Esophagus (tissue), 2 donors: ENCODE data around the gene OGFOD3. TPM values are rescaled to one million over a fixed set of nuclear protein-coding genes. Genes with fewer than 3 reads are reported as not detected.
"Not testable (repeated sequence)": the region's sequence is repeated elsewhere in the genome, so short reads cannot be mapped to it uniquely, and the experiment has no call there.

ENCODE experiments used
- H3K27ac ChIP-seq, 2 donors: one replicate each; pipeline ENCODE4 v1.5.1; 2013; ENCODE audit warnings: low read depth in 2 of 2, mild to moderate bottlenecking in 2 of 2, inconsistent platforms in 1 of 2, low read length in 1 of 2, moderate library complexity in 1 of 2
- H3K27me3 ChIP-seq, 2 donors: one replicate each; pipeline ENCODE4 v1.6.1; 2013; ENCODE audit warnings: low read length in 2 of 2, control low read depth in 1 of 2, mild to moderate bottlenecking in 1 of 2; ENCODE audit not compliant: insufficient read depth in 2 of 2, control insufficient read depth in 1 of 2
- H3K36me3 ChIP-seq, 2 donors: one replicate each; pipeline ENCODE4 v1.6.1; 2013; ENCODE audit warnings: low read length in 1 of 2; ENCODE audit not compliant: control insufficient read depth in 2 of 2, insufficient read depth in 2 of 2
- H3K4me1 ChIP-seq, 2 donors: one replicate each; pipeline ENCODE4 v1.6.1; 2013; ENCODE audit warnings: low read length in 1 of 2; ENCODE audit not compliant: control insufficient read depth in 2 of 2, insufficient read depth in 2 of 2
- H3K4me3 ChIP-seq, 2 donors: one replicate each; pipeline ENCODE4 v1.5.1; 2013; ENCODE audit warnings: low read length in 2 of 2, mild to moderate bottlenecking in 2 of 2, low read depth in 1 of 2, moderate library complexity in 1 of 2
- H3K9me3 ChIP-seq, 2 donors: one replicate each; pipeline ENCODE4 v1.6.1; 2013; ENCODE audit warnings: mild to moderate bottlenecking in 2 of 2, low read depth in 1 of 2, low read length in 1 of 2, moderate library complexity in 1 of 2; ENCODE audit not compliant: control insufficient read depth in 2 of 2, insufficient read depth in 1 of 2
- WGBS, 2 donors: extraction: QIAGEN DNeasy Blood & Tissue Kit; methylation state at CpG; one replicate each; pipeline ENCODE4 v1.1.7; 2013; 5-methylcytosine and 5-hydroxymethylcytosine counted together
- polyA plus RNA-seq, 2 donors: library from polyadenylated mRNA; stranded (reverse); fragments of 200-250 nt; gene quantifications; one replicate each; pipeline ENCODE4 v1.2.3, GENCODE V29; 2013
- donor health status: healthy with polysubstance abuse.
- donor health status: Bipolar disorder and iron deficiency.

Gene OGFOD3
- polyA plus RNA-seq, 2 donors, result 11.4 to 11.6 TPM

GRCh38 chr17:82373072-82373452 is 45.3 kb downstream of the OGFOD3 start:
- H3K4me1 ChIP-seq, H3K4me3 ChIP-seq, H3K36me3 ChIP-seq, H3K9me3 ChIP-seq, H3K27ac ChIP-seq: not testable (repeated sequence)
- 78 to 85% methylated on average over 10 of the region's 10 CpGs for WGBS, 2 donors
- peaks cover 9 to 35% of the 10 kb centered on the region in 2 donors for H3K27me3 ChIP-seq

- Histone ChIP-seq H3K4me3 (peak overlapping the region in 1 of 2 donors; percentile 5), H3K9me3 (peaks cover 0 to 6% of the 10 kb centered on the region in 2 donors), H3K27ac (no peak overlapping the region), H3K36me3 (no peaks in the 10 kb centered on the region), H3K4me1 (peaks cover 9 to 10% of the 10 kb centered on the region in 2 donors), H3K27me3 (peaks cover 9 to 35% of the 10 kb centered on the region in 2 donors)
- 44 to 54% methylated on average over 37 to 41 of the region's 41 CpGs for WGBS, 2 donors
Measured at GRCh38 chr17:82372249-82373071, 45.9 kb downstream of the OGFOD3 start.

- Histone ChIP-seq H3K9me3 (peaks cover 0 to 6% of the 10 kb centered on the region in 2 donors), H3K36me3 (no peaks in the 10 kb centered on the region), H3K27ac (no peak within 1 kb of the TSS), H3K4me1 (peaks cover 9 to 10% of the 10 kb centered on the region in 2 donors), H3K27me3 (peaks cover 9 to 35% of the 10 kb centered on the region in 2 donors), H3K4me3 (peak within 1 kb of the TSS; percentile 23 to 40)
- 5% methylated on average over 81 to 109 of the region's 109 CpGs for WGBS, 2 donors
Measured at GRCh38 chr17:82371333-82372248, 46.8 kb downstream of the OGFOD3 start, which contains the start of gene UTS2R. TSS of gene UTS2R (plus strand) at chr17:82371765. CDS start at chr17:82374325, 2,560 bp downstream.

GRCh38 chr17:82370471-82371332 is 47.7 kb downstream of the OGFOD3 start:
- 22% methylated on average over 38 of the region's 38 CpGs for WGBS, 2 donors
- Histone ChIP-seq H3K9me3 (peaks cover 0 to 6% of the 10 kb centered on the region in 2 donors), H3K4me3 (peak overlapping the region; percentile 23 to 40)

GRCh38 chr17:82369211-82369610 is 49.2 kb downstream of the OGFOD3 start:
- 53 to 66% methylated on average over 6 of the region's 7 CpGs for WGBS, 2 donors
- H3K4me3 ChIP-seq, result no peak overlapping the region
- H3K27me3 ChIP-seq, result peaks cover 5 to 20% of the 10 kb centered on the region in 2 donors
- no peak overlapping the region for H3K27ac ChIP-seq
- H3K9me3 ChIP-seq, result peaks cover 0 to under 1% of the 10 kb centered on the region in 2 donors
- H3K36me3 ChIP-seq, result no peaks in the 10 kb centered on the region
- peaks cover 9 to 10% of the 10 kb centered on the region in 2 donors for H3K4me1 ChIP-seq

More at GRCh38 chr17:82370471-82371332, 47.7 kb downstream of the OGFOD3 start:
- H3K27ac ChIP-seq, result no peak overlapping the region
- peaks cover 9 to 33% of the 10 kb centered on the region in 2 donors for H3K27me3 ChIP-seq
- H3K36me3 ChIP-seq, result no peaks in the 10 kb centered on the region
- peaks cover 9 to 10% of the 10 kb centered on the region in 2 donors for H3K4me1 ChIP-seq

GRCh38 chr17:82367724-82368524 is 50.5 kb downstream of the OGFOD3 start:
- WGBS, 2 donors, result 87 to 89% methylated on average over 14 of the region's 14 CpGs
- Histone ChIP-seq H3K4me1 (peaks cover 9 to 11% of the 10 kb centered on the region in 2 donors), H3K27me3 (peaks cover 0 to 18% of the 10 kb centered on the region in 2 donors)

GRCh38 chr17:82366749-82367148 is 51.6 kb downstream of the OGFOD3 start:
- no peak overlapping the region for H3K4me3 ChIP-seq
- WGBS, 2 donors, result 56 to 59% methylated on average over 7 of the region's 7 CpGs
- no peaks in the 10 kb centered on the region for H3K9me3 ChIP-seq
- H3K27me3 ChIP-seq, result peaks cover 0 to 8% of the 10 kb centered on the region in 2 donors
- H3K27ac ChIP-seq, result no peak overlapping the region
- H3K36me3 ChIP-seq, result no peaks in the 10 kb centered on the region
- H3K4me1 ChIP-seq, result peaks cover 9 to 11% of the 10 kb centered on the region in 2 donors

More at GRCh38 chr17:82367724-82368524, 50.5 kb downstream of the OGFOD3 start:
- Histone ChIP-seq H3K36me3 (no peaks in the 10 kb centered on the region), H3K27ac (no peak overlapping the region), H3K9me3 (no peaks in the 10 kb centered on the region), H3K4me3 (no peak overlapping the region)

- no peaks in the 10 kb centered on the region for H3K9me3 ChIP-seq
- peaks cover 0 to 7% of the 10 kb centered on the region in 2 donors for H3K27me3 ChIP-seq
- H3K4me1 ChIP-seq, result peaks cover 5 to 7% of the 10 kb centered on the region in 2 donors
- no peak overlapping the region for H3K4me3 ChIP-seq
- 80 to 83% methylated on average over 6 of the region's 6 CpGs for WGBS, 2 donors
- H3K36me3 ChIP-seq, result no peaks in the 10 kb centered on the region
- H3K27ac ChIP-seq, result no peak overlapping the region
Measured at GRCh38 chr17:82365606-82366295, 52.6 kb downstream of the OGFOD3 start.
